Endothelial cell of umbilical vein (primary cell): Measurements from ENCODE around the gene TOR1B. TPM values are rescaled to one million over a fixed set of nuclear protein-coding genes. Genes with fewer than 3 reads are reported as not detected.

Experiments
- BruUV-seq: library from RNA; stranded (reverse); fragments of 400-500 nt; replicated peaks from 2 replicates; lab custom pipeline; 2021; lab: Mats Ljungman, UMichigan
- CTCF ChIA-PET: fragments of 300-600, 350-600 bp; sonication (Branson Sonifier 250); formaldehyde crosslinking; loops from one replicate; lab custom pipeline; 2021; ENCODE audit warnings: antibody characterized with exemption, inconsistent platforms; lab: Charles Lee
- POLR2A ChIA-PET: fragments of 300-600, 350-600 bp; sonication (Branson Sonifier 250); formaldehyde crosslinking; loops from one replicate; lab custom pipeline; 2021; ENCODE audit warnings: antibody characterized with exemption, inconsistent platforms; lab: Charles Lee
- DNase-seq: peaks from one replicate; pipeline ENCODE4 v3.0.0-alpha.2; 2011; ENCODE audit warnings: low read depth, low spot score
- FAIRE-seq: peaks from 2 replicates; lab custom pipeline; 2011; peaks lifted over from hg19 to GRCh38; lab: Jason Lieb, UNC
- H2AFZ ChIP-seq: 2 replicates; pipeline ENCODE4 v1.6.0; 2012; ENCODE audit warnings: low read depth, low read length, control low read depth, inconsistent platforms
- H3K27ac ChIP-seq: 2 replicates; pipeline ENCODE4 v1.5.1; 2011; ENCODE audit warnings: low read depth, mild to moderate bottlenecking, control low read depth, low read length, moderate library complexity; ENCODE audit not compliant: insufficient read depth
- H3K27me3 ChIP-seq, 2 experiments: 2 replicates each; pipeline versions ENCODE4 v1.6.0 to v1.6.1; 2011; ENCODE audit warnings: low read length in 2 of 2, mixed read lengths in 1 of 2; ENCODE audit not compliant: control insufficient read depth in 2 of 2, insufficient read depth in 2 of 2
- H3K36me3 ChIP-seq, 2 experiments: 2 replicates in 1 of 2; 3 replicates in 1 of 2; pipeline ENCODE4 v1.5.1; 2011; ENCODE audit warnings: low read length in 2 of 2, mild to moderate bottlenecking in 1 of 2, moderate library complexity in 1 of 2; ENCODE audit not compliant: control insufficient read depth in 2 of 2, insufficient read depth in 2 of 2; ENCODE audit errors: extremely low read depth in 1 of 2
- H3K4me1 ChIP-seq: 3 replicates; pipeline ENCODE4 v1.5.1; 2011; ENCODE audit warnings: mild to moderate bottlenecking, low read length; ENCODE audit not compliant: control insufficient read depth, insufficient read depth; ENCODE audit errors: extremely low read depth
- H3K4me2 ChIP-seq: 2 replicates; pipeline ENCODE4 v1.6.1; 2011; ENCODE audit warnings: low read length, control low read depth, mixed read lengths; ENCODE audit not compliant: insufficient read depth
- H3K4me3 ChIP-seq, 3 experiments: fragments of 200-600 bp in 1 of 3; sonication (generic), shearing (Covaris generic) in 1 of 3; replicated peaks in 1 of 3; 2 replicates each; pipeline ENCODE4 v1.5.1; 2011 to 2016; ENCODE audit warnings: control low read depth in 3 of 3, low read length in 3 of 3, mild to moderate bottlenecking in 2 of 3, inconsistent platforms in 1 of 3, low read depth in 1 of 3, moderate library complexity in 1 of 3; ENCODE audit not compliant: insufficient read depth in 1 of 3
- H3K79me2 ChIP-seq: 2 replicates; pipeline ENCODE4 v1.6.0; 2012; ENCODE audit warnings: low read length, inconsistent platforms; ENCODE audit not compliant: control insufficient read depth, insufficient read depth
- H3K9ac ChIP-seq: replicated peaks from 2 replicates; pipeline ENCODE3; 2011; ENCODE audit warnings: low read length, control low read depth; ENCODE audit not compliant: insufficient read depth; ENCODE audit errors: extremely low read depth
- H3K9me1 ChIP-seq: replicated peaks from 3 replicates; pipeline ENCODE4 v1.6.0; 2011; ENCODE audit warnings: mild to moderate bottlenecking, low read length; ENCODE audit not compliant: control insufficient read depth, insufficient read depth; ENCODE audit errors: extremely low read depth
- H3K9me3 ChIP-seq: replicated peaks from 2 replicates; pipeline ENCODE4 v1.5.1; 2012; ENCODE audit warnings: low read length, inconsistent platforms; ENCODE audit not compliant: control insufficient read depth, insufficient read depth
- H4K20me1 ChIP-seq: replicated peaks from 2 replicates; pipeline ENCODE3; 2011; ENCODE audit warnings: mild to moderate bottlenecking, low read length; ENCODE audit not compliant: control insufficient read depth, insufficient read depth; ENCODE audit errors: extremely low read depth
- CTCF ChIP-seq, 2 donors: IDR thresholded peaks; 1 replicate in 1 of 2; 2 replicates in 1 of 2; pipeline ENCODE4 v1.5.1; 2011; ENCODE audit warnings: low read length in 2 of 2, mild to moderate bottlenecking in 2 of 2, moderate library complexity in 2 of 2, control low read depth in 1 of 2, inconsistent platforms in 1 of 2, low read depth in 1 of 2; ENCODE audit not compliant: insufficient read depth in 1 of 2; ENCODE audit errors: extremely low read depth in 1 of 2
- EZH2 ChIP-seq: IDR thresholded peaks from 2 replicates; pipeline ENCODE4 v1.6.1; 2012; ENCODE audit warnings: borderline replicate concordance, low read depth, mild to moderate bottlenecking, moderate library complexity, low read length, inconsistent platforms; ENCODE audit not compliant: severe bottlenecking
- FOS ChIP-seq: IDR thresholded peaks from 2 replicates; pipeline ENCODE4 v1.6.1; 2011; ENCODE audit warnings: mild to moderate bottlenecking, low read length, moderate library complexity, borderline replicate concordance; ENCODE audit not compliant: insufficient read depth
- GATA2 ChIP-seq: IDR thresholded peaks from 2 replicates; pipeline ENCODE4 v1.7.0; 2011; ENCODE audit warnings: low read depth, mild to moderate bottlenecking, moderate library complexity, mixed read lengths, low read length; ENCODE audit not compliant: insufficient read length, insufficient read depth
- JUN ChIP-seq: IDR thresholded peaks from 2 replicates; pipeline ENCODE4 v1.6.1; 2011; ENCODE audit warnings: borderline replicate concordance, low read depth; ENCODE audit not compliant: insufficient read length, insufficient read depth
- MAX ChIP-seq: IDR thresholded peaks from 2 replicates; pipeline ENCODE4 v1.6.1; 2011; ENCODE audit not compliant: insufficient read depth, insufficient read length
- MYC ChIP-seq: IDR thresholded peaks from one replicate; pipeline ENCODE4 v1.6.1; 2011; ENCODE audit warnings: mild to moderate bottlenecking, low read depth, low read length
- POLR2A ChIP-seq: IDR thresholded peaks from 2 replicates; pipeline ENCODE4 v1.6.1; 2012; ENCODE audit warnings: low read depth, mild to moderate bottlenecking, control low read depth, low read length
- POLR2AphosphoS5 ChIP-seq: IDR thresholded peaks from 2 replicates; pipeline ENCODE4 v1.6.1; 2012; ENCODE audit warnings: low read depth, mild to moderate bottlenecking, control low read depth, low read length, moderate library complexity; ENCODE audit not compliant: insufficient read depth
- dilution Hi-C: fragments of 300-500 bp; cut with MboI; formaldehyde crosslinking; loops from one replicate; pipeline ENCODE4 v1.15.0; 2019; ENCODE audit warnings: low sequenced_read_pairs; ENCODE audit not compliant: extremely low pct_ligation_motif_present
- intact Hi-C: fragments of 100-400 bp; cut with micrococcal nuclease; formaldehyde crosslinking; loops from one replicate; pipeline ENCODE4 v1.10.0; 2022
- polyA plus RNA-seq, 4 experiments: library from polyadenylated mRNA; depleted of rRNA in 3 of 4; stranded (reverse) in 3 of 4; unstranded in 1 of 4; fragments of >200 nt; gene quantifications; 2 replicates each; pipeline versions ENCODE4 v1.2.1 to v1.2.3, GENCODE V29; 2011 to 2012; ENCODE audit warnings: missing spikeins in 1 of 4
- total RNA-seq: library from RNA; stranded (reverse); gene quantifications from 2 replicates; pipeline ENCODE4 v1.2.3, GENCODE V29; 2021

TOR1B gene
- total and polyA plus RNA-seq, 2 donors (not counting 3 experiments of a cell fraction or from before 2014, with no cell fraction given), result 27.0 to 29.5 TPM

GRCh38 chr9:129785866-129786265 is 17.1 kb upstream of the TOR1B start:
- DNase-seq (no peak), FAIRE-seq (no peak)
- intact Hi-C loops, result no loop called here
- ChIA-PET POLR2A (no interaction called here), CTCF (interaction anchor here (1.8 to 8.2 kb wide), 3 partner anchors 10 to 60 kb away, joined by 3 to 127 read pairs (median 67); no protein-coding TSS in a partner anchor)
- Histone ChIP-seq H3K4me1 (no peaks in the 10 kb centered on the region), H4K20me1 (no peaks in the 10 kb centered on the region), H3K79me2 (no peaks in the 10 kb centered on the region), H3K9me3 (no peaks in the 10 kb centered on the region), H3K27ac (no peak overlapping the region), H3K4me3 (no peak overlapping the region), H2AFZ (no peak overlapping the region), H3K9ac (no peak overlapping the region), H3K27me3 (no peaks in the 10 kb centered on the region), H3K9me1 (no peaks in the 10 kb centered on the region), H3K36me3 (no peaks in the 10 kb centered on the region), H3K4me2 (no peak overlapping the region)
- BruUV-seq, result no TSS peak
- TF ChIP-seq JUN (no peak), MAX (no peak), EZH2 (no peak), MYC (no peak), GATA2 (no peak), POLR2A (no peak), POLR2AphosphoS5 (no peak), CTCF (IDR thresholded peaks at IDR 0.05; ENCODE audit: extremely low read depth in 1 of 2, insufficient read depth in 1 of 2, low read depth in 1 of 2, low read length in 2 of 2) (no peak), FOS (no peak)
- dilution Hi-C loops, result no loop called here
